GM23248 (cell line): ENCODE data around the gene DYNLT1.

Experiments used
- EZH2 ChIP-seq: fragments of 200-600 bp; sonication (generic); IDR thresholded peaks from 2 replicates; pipeline ENCODE4 v1.6.1; 2018; ENCODE audit warnings: antibody characterized with exemption, mild to moderate bottlenecking; ENCODE audit not compliant: insufficient read depth, poor library complexity, severe bottlenecking
- EZH2phosphoT487 ChIP-seq: fragments of 200-600 bp; sonication (generic); IDR thresholded peaks from 2 replicates; pipeline ENCODE4 v1.6.1; 2018; ENCODE audit warnings: antibody characterized with exemption, moderate library complexity, mild to moderate bottlenecking, low read depth; ENCODE audit not compliant: insufficient read depth

- TF ChIP-seq EZH2 (no peak), EZH2phosphoT487 (no peak)
Measured at GRCh38 chr6:158643836-158644230, 710 bp downstream of the DYNLT1 start.
